Medulla oblongata (tissue), 1 donor: ENCODE data around the gene AIG1.
"Not testable (repeated sequence)": the region's sequence is repeated elsewhere in the genome, so short reads cannot be mapped to it uniquely, and the experiment has no call there.

Experiments used
- DNase-seq: peaks from one replicate; pipeline ENCODE4 v3.0.0-alpha.2; 2015; ENCODE audit errors: extremely low spot score

The AIG1 gene

DNA sequence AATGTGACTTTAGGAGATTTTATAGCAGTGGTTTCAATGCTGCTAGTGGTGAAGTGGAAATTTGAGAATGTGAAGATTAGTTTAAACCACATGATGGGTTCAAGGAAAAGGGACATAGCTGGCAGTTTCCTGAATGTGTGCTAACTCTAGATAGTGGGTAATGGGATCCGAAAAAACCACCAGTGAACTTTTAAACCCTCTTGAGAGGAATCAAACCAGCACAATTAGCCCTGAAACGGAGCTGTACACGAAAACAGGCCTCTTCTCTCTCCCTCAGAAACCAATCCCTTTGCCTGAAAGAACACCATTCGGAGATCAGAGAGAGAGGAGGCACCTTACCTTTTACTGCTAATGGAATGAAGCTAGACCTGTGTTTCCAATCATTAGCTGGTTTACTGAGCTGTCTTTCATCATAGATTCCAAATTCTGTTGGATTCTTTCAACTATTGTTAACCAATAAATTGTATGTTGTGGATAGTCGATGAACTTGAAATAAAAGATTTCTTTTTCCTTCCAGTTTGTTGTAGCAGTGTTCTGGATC lies 103.9 kb downstream of the AIG1 start:
- no peak for DNase-seq

DNA sequence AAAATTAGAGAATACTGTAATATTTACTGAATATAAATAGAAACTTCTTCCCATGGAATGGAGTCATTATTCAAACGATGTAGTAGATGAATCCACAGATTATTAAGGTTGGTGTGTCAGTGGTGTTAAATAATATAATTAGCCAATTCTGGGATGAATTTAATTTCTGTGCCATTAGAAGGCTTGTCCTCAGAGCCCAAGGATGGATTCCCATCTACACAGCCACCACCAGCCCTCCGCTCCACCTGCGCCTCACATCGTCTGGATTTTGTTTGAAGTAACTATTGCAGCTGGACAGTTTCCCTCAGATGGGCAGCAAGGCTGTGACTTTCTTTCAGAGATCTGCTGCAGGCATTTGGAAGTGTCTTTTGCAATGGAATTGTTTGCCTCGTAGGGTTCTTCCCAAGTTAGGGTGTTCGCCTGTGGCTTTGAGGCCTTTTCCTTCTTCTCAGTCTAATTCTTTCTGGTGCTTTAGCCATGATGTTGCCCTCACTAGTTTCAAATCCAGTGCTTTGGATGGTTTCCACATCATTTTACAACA lies 104.7 kb downstream of the AIG1 start:
- DNase-seq: no peak

DNA sequence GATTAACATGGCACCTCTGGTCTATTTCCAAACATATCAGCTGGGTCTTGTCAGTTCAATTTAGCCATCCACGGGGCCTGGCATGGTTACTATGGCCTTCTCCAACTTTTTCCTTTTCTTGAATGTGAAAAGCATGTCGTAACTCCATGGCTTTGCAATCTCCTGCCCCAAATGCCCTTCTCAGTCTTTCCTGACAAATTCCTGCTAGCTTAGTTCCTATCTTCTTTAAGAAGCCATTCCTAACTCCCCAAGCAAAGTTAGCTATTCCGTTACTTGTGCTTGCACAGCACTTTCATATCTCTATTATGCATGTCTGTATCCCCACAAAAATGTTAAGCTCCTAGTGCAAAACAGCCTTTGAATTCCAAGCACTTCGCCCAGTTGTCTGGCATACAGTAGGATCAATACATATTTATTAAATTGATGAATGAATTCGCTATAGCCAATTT lies 105.6 kb downstream of the AIG1 start:
- DNase-seq: no peak

DNA sequence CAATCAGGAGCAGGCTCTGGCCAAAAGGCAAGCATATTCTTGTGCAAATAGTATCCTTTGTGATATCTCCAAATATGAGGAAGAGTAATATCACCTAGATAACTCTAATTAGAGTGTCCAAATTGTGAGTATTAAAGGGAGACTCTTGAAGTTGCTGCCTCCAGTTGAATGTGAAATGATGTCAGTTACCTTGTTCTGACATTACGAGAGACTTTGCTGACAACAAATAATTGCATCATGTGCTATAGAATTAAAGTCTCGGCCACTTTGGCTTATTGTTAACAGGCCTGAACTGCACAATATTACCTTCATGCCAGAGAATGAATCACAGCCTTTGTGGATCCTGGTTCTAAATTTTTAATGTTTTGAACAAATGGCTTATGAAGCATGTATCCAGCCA lies 106.5 kb downstream of the AIG1 start:
- DNase-seq: no peak

DNA sequence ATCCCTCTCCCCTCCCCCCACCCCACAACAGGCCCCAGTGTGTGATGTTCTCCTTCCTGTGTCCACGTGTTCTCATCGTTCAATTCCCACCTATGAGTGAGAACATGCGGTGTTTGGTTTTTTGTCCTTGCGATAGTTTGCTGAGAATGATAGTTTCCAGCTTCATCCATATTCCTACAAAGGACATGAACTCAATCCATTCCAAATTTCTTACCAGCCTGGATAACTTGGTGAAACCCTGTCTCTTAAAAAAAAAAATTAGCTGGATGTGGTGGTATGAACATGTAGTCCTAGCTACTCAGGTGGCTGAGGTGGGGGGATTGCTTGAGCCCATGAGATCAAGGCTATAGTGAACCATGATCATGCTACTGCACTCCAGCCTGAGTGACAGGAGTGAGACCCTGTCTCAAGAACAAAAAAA lies 107.7 kb downstream of the AIG1 start:
- DNase-seq: not testable (repeated sequence)

DNA sequence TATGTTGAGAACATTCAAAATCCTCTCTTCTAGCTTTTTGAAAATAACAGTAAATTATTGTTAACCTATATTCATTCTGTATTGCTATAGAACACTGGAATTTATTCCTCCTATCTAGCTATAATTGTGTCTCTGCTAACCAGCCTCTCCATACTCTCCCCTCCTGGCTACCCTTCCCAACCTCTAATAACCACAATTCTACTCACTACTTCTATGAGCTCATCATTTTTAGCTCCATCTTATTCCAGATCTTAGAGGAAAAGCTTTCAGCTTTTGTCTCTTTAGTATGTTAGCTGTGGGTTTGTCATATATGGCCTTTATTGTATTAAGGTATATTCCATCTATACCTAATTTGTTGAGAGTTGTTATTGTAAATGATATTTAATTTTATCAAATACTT lies 108.8 kb downstream of the AIG1 start:
- DNase-seq: no peak

DNA sequence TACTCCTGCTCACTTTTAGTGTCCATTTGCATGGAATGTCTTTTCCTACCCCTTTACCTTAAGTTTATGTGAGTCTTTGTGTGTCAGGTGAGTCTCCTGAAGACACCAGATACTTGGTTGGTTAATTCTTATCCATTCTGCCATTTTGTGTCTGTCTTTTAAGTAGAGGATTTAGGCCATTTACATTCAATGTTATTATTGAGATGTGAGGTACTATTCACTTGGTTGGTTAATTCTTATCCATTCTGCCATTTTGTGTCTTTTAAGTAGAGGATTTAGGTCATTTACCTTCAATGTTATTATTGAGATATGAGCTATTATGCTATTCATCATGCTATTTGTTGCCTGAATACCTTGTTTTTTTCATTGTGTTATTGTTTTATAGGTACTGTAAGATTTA lies 113.8 kb downstream of the AIG1 start:
- no peak for DNase-seq

DNA sequence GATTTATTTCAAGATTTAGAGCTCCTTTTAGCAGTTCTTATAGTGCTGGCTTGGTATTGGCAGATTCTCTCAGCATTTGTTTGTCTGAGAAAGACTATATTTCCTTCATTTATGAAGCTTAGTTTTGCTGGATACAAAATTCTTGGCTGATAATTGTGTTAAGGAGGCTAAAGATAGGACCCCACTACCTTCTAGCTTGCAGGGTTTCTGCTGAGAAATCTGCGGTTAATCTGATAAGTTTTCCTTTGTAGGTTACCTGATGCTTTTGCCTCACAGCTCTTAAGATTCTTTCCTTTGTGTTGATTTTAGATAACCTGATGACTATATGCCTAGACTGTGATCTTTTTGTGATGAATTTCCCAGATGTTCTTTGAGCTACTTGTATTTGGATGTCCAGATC lies 114.3 kb downstream of the AIG1 start:
- no peak for DNase-seq

DNA sequence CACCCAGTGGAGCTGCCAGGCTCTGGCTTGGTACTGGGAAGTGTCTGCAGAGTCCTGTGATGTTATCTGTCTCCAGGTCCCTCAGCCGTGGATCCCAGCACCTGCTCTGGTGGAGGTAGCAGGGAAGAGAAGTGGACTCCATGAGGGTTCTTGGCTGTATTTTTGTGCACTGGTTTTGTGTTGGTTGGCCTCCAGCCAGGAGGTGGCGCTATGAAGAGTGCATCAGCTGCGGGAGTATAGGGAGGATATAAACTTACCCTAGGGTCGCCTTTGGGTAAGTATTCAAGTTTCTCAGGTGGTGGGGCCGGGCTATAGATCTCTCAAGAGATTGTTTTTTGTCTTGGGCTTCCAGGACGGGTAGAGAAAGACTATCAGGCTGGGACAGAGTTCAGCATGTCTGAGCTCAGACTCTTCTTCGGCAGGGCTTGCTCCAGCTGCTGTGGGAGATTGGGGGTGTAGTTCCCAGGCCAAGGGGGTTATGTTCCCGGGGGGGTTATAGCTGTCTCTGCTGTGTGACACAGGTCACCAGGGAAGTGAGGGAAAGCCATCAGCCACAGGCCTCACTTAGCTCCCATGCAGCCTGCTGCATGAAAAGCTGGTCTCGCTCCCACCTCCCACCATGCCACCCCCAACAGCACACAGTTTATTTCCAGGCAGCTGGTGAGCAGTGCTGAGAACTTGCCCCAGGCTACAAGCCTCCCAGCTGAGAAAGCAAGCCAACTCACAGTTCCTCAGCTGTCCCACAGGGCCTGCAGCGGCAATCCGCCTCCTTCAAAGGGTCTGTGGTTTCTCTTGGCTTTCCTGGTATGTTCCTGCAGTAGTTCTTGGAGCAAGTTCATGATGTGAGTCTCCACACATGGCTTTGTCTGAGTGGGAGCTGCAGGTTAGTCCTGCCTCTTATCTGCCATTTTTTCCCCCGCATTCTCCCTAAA lies 115.7 kb downstream of the AIG1 start:
- DNase-seq: no peak

DNA sequence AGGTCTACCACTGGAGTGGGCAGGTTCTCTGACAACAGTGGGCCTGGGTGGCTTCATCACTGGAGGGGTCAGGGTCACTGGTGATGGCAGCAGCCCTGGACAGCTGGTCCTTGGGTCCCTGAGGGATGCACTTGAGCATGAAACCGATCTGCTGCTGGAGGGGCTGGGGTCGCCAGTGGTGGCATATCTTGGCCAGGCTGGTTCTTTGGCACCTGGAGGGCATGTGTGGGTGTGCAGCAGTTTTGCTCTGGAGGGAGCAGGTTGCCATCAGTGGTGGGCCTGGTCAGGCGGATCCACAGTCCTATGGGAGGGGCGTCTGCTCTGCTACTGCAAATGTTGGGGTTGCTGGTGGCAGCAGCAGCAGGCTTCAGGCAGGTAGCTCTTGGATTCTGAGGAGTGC lies 117.0 kb downstream of the AIG1 start:
- no peak for DNase-seq

DNA sequence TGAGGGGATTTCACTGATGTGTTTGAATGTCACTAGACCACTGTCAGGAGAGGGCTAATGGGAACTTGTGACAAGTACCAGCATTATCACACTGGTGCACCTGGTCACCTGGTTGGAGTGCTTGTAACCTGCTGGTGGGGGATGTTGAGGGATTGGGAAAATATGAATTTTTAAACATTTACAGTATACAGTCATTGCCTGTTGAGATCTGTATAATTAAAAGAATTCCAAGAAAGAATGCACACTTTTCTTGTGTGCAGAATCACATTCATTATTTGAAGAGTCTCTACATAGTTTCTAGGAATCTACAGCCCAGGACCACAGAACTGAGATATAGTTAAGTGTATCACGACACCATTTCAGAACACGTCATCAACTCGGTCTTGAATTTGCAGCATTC lies 118.4 kb downstream of the AIG1 start:
- no peak for DNase-seq

DNA sequence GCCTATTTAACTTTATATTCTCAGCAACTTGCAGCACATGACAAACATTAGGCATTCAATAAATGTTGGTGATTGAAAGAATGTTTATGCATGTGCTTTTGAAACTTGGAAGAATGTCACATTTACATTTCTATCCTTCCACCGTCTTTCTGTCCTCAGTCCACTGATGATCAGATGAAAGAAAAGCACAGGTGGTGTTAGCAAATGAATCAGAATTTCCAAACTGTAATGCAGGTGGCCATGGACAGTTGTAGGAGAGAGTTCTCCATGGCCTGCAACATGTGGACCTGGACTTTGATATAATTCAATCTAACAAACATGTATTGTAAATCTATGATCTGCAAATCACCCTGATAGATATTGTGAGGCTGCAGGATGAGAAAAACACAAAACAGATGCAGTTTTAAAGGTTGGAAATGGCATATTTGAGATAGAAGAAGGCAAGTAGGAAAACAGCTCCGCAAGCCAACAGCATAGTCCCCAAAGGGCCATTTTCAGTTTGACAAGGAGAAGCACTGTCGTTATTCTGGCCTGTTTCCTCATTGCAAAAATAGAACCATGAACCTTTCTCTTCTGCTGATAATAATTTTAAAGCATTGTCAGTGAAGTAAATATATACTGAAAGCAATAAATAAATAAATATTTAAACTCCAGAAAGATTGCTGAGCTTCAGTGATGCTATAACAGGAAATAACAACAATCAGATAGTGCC lies 119.4 kb downstream of the AIG1 start:
- no peak for DNase-seq

DNA sequence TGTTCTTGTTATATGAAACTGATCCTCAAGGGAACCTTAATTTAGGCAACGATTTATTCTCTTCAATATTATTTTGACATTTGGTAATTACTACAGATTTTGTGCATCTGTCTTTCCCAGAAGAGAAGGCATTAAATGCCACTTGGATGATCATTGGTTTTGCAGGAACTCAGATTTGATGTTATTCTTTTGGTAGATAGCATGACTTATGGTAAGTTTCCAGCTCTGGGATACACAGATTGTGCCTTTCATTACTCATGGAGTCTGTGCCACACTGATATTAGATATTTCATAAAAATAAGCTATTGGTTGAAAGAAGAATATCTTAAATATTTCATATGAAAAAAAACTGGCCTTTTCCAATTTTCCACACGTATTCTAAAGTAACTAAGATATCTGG lies 120.1 kb downstream of the AIG1 start:
- no peak for DNase-seq

DNA sequence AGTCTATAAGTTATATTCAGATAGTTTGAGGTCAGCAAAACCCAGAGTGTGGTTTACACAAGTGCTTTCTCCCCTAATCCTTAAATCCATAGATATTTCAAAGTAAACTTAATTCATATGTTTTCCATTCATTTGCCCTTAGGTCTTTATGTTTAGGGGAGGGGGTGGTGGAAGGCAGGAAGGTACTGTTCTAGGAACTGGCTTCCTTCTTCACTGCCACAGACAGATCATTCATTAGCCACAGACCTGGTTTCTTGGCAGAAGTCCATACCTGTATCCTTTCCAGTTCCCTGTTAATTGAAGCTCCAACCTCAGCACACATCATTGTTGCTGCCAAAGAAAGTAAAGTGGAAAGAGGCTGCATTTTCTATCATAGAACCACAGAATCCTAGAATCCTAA lies 123.0 kb downstream of the AIG1 start:
- no peak for DNase-seq

DNA sequence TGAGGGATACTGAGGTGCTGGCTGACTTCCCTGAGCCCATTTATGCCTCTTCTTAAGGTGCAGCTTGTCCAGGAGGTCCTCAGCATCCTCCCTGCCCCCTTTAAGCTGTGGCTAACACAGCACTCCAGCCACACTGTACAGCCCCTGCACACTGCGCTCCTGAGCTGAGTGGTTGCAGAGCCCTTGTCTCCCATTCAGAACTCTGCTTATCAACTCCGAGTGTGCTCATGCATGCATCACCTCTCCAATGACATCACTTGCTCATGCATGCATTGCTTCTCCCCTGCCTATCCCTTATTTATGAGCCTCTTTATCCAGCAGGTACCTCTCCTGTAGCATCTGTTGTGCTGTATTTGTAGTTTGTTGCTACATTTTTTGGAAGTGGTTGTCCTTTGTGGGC lies 124.6 kb downstream of the AIG1 start:
- DNase-seq: no peak

DNA sequence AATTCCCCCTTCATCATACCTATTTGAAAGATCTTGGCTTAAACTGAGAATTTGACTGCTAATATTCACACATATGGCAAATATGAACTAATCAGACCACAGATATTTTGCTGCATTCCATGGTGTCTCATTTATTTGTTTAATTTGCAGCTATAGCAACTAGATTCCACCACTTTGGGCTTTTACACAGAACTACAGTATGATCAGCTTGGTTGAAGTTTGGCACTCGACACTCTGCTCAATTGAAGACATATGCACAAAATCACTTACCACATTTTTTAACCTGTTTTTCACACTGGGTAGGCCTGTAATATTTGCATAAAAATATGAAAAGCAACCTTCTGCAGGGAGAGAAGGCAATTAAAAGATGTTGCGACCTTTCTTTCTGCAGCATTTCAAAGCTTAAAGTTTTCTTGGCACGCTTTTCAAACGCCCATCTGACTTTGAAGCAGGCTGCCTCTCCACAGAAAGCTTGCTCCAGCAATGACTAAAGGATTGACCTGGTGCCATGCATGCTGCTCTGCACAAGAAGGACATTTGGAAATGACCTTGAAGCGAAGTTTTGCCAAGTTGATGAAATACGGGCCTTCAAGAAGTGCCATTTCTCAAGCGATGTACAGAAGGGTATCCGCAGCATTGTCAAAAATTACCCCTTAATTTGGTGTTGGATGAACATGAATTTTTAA lies 126.7 kb downstream of the AIG1 start:
- peak; percentile 22 for DNase-seq

DNA sequence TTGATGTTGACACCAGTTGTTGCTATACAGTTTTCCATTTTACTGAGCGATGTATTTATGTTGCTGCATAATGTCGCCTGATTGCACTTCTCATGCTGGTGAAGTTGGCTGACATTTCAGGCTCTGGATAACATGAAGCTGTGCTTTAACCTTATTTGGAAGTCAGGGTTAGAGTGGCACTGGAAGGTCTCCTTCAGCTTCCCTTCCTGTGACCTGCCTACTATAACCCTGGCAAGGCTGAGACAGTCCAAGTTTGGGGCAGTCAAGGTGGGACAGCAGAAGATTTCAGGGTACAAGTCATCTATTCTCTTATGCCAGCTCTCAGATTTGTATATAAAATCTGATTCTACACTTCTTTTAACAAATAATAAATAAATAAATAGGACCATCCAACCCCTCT lies 127.6 kb downstream of the AIG1 start:
- no peak for DNase-seq

DNA sequence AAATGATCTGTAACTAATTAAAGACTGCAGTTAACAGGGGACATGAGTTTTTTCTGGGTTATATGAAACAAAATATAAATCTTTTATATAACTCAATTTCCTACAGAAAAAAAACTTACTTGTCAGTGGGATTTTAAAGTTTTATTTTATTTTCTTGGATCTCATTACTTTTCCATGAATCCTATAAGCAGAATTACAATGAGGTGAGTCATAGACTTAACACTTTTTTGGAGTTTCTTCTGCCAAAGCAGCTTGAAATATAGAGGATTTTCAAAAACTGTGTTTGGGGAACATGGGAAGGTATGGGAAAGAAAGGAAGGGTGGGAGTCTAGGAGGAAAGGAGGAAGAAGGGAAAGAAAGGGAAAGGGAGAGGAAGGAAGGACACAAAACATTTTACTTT lies 130.7 kb downstream of the AIG1 start:
- no peak for DNase-seq

DNA sequence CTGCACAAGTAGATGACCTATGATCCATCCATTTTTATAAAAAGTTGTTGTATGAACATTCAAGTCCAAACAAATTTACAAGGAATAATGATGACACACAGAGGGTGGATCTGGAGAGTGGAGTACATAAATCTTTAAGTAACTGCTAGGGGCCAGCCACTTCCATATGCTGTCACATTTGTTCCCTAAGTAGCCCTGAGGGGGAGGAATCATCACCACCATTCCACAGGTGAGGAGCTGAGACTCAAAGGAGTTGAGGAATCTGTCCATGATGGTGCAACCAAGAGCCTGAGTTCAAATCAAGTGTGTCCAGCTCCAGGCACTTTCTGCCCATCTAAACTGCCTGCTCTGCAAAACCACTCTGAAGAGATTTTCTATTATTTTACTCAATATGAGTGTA lies 132.1 kb downstream of the AIG1 start:
- DNase-seq: no peak

DNA sequence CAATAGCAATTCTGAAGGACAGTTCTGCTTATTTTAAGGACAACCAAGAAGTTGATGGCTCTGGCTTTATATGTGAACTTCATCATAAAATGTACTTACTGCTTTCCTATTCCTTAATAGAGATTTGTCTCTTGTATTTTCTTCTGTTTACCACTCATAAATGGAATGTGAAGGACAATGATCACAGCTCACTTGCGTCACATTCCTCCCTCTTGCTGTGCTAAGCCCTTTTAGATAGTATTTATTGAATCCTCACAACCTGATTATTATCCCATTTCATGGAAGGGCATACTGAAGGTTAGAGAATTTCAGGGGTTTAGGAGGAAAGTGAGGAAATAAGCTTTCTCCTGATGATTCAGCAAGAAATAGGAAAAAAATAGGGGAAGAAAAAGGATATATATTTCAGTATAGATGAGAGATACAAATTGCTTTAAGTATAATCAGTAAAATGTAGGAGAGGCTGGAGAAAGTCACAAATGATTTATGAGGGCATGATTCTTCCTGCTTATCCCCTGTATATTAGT lies 132.9 kb downstream of the AIG1 start:
- DNase-seq: no peak

DNA sequence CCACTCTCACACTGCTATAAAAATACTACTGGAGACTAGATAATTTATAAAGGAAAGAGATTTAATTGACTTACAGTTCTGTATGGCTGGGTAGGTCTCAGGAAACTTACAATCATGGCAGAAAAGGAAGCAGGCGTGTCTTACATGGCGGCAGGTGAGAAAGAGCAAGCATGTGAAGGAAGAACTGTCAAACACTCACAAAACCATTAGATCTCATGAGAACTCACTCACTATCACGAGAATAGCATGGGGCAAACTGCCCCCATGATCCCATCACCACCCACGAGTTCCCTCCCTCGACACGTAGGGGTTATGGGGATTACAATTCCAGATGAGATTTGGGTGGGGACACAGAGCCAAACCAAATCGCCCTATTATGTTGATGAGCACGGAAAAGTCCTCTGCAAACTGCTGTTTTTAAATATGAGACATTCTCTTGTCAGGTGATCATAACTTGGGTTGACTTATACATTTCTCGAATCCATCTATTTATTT lies 133.5 kb downstream of the AIG1 start:
- no peak for DNase-seq
